Left forelimb (tissue), 1 donor: ENCODE results near the gene CHST4.
"Not testable (repeated sequence)": the region's sequence is repeated elsewhere in the genome, so short reads cannot be mapped to it uniquely, and the experiment has no call there.

Experiments used
- DNase-seq: peaks from one replicate; pipeline ENCODE4 v3.0.0-alpha.2; 2018; ENCODE audit warnings: low spot score

CHST4 gene

DNA sequence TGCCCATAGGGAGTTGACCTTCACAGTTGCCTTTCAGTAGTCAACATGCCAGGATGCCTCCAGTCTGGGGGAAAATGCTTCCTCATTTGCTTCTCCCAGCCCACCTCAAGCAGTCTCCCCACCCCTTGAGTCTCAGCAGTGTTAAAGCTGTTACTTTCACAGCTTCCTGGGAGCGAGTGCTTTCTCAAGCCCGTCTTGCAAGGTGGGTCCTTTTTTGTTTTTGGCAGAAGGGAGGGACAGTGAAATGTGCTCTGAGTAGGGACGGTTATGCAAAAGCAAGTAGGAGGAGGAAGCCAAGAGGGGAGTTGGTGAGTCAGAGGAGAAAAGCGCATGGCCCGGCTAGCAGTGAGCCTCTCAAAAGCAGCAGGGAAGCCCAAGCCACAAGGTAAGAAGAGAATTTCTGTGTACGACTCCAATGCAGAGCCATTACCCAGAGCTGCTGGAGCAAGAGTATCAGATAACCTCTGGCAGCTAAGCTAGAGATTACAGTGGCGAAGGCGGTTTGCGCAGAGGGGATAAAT is at the start of gene CHST4:
CHST4 (plus strand) TSS at position 316 of the 521 bp plus-strand sequence. CDS start 10,252 bp downstream, outside the sequence.
- no peak for DNase-seq

DNA sequence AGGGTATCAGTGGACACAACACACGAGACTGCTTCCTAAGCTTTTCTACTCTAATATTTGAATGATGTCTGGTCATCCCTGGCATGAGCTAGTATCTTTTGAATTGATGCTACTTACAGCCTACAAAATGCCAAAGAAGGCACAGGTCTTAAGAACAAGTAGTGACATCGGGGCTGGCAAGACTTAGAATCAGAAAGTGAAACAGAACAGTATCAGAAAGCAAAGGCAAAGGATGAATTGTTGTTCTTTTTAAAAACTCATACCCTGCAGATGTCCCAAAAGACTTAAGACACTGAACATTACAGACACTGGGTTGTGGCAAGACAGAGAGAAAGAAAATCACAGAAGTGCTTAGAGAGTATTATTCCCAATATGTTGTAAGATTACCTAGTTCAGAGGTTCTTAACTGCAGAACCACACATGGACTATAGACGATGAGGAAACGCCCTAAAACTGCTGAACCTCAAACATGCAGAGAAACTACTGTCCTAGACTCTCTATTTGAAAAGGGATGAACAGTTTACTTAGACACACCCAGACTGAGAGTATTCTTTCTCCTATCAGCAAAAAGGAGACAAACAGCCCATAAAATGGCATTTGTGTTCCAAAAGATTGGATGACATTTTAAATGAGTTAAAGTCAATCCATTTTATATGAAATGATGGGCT is 49.6 kb upstream of the CHST4 start:
- DNase-seq = no peak

- DNase-seq = no peak
Measured at GRCh38 chr16:71479420-71479819, 46.8 kb upstream of the CHST4 start.

DNA sequence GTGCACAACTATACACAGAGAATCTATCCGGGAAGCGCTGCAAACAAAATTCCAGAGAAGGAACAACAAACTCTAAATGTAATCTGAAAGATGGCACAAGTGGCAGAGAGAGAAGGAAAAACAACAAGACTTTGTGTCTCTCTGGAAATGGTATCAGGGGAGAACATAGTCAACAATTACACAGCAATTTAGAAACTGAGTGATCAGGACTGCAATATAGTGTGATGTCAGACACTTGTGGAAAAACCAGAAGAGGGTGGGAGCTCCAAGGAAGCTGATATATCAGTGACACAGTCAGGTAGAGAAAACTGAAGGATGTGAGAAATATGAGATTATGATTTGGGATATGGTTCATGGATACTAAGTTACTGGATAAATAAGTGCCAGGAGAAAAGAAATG is 45.3 kb upstream of the CHST4 start:
- no peak for DNase-seq

DNA sequence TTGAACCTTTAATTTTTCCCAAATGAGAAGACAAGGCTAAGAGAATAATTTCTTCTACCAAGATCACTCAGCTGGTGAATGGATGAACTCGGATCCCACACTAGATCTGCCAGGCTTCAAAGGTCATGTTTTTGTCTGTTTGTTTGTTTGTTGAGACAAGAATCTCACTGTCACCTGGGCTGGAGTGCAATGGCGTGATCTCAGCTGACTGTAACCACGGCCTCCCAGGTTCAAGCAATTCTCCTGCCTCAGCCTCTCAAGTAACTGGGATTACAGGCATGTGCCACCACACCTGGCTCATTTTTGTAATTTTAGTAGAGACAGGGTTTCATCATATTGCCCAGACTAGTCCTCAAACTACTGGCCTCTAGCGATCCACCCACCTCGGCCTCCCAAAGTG is 43.7 kb upstream of the CHST4 start:
- DNase-seq = no peak

DNA sequence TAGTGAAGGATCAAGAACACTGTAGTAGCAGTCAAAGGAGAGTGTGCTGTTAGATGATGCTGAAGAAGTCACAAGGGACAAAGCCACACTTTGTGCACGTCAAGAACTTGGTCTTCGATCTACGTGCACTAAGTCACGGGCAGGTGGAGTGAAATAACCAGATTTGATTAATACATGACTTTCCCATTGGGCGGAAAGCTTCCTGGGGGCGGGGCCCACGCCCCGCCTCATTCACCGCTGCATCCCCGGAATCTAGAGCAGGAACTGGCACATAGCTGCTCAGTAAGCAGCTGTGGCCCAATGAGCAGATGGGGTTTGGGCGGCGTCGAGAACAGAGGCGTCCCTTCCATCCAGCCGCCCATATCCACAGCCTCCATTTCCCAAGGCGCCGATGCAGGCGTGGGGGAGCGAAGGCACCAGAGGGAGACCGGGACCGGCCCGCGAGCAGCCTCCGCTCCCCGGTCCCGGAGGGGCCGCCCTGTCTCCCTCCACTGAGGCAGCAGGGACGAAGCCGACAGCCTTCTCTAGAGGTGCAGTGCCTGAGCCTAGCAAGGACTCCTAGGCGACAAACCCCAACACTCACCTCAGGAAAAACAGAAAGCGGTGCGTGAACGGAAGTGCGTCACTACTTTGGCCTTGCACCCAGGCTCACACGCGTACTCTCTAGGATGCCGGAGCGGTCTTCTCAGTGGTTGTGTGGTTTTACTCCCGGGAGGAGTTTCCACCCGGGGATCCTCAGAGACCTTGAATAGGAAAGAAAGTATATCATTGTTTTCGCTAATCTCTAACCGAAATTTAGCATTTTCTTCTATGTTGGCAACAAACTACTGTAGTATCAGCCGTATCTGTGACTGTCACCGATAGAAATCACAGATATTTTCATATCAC is 42.0 kb upstream of the CHST4 start:
- DNase-seq = peak; percentile 90

- DNase-seq = no peak
Measured at GRCh38 chr16:71489122-71489521, 37.1 kb upstream of the CHST4 start, which contains the start of gene ZNF19. Gene ZNF19, minus strand, starts transcription at chr16:71489324. Its CDS starts 7,210 bp downstream, at chr16:71482114.

DNA sequence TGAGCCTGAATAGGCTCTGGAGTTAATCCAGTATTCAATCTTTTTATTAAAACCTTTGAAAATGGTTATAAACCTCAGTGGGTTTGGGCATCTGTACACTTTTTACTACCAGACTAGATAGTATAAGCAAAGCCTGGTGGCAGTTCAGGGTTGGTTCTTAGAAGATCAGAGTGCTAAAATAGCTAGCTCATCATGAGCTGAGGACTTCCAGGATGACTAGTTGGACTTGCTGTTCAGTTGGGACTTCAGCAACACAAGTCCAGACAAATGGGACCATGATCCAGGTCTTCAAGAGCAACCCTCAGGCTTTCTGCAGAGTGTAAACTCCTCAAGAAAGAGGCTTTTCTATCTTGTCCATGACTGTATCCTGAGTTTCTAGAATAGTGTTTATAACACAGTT is 35.9 kb upstream of the CHST4 start:
- DNase-seq = no peak

- DNase-seq = no peak
Measured at GRCh38 chr16:71491054-71491453, 35.2 kb upstream of the CHST4 start.

GRCh38 chr16:71492786-71493185 is 33.4 kb upstream of the CHST4 start:
- DNase-seq = no peak

GRCh38 chr16:71493213-71493612 is 33.0 kb upstream of the CHST4 start:
- no peak for DNase-seq

DNA sequence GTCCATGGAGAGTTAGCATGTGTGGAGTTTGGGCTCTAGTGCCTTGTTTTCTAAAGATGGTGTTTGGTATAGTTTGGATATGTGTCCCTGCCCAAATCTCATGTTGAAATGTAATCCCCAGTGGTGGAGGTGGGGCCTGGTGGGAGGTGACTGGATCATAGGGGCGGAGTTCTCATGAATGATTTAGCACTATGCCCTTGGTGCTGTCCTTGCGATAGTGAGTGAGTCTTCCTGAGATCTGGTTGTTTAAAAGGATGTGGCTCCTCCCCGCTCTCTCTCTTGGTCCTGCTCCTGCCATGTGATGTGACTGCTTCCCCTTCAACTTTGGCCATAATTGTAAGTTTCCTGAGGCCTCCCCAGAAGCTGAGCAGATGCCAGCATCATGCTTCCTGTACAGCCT is 28.2 kb upstream of the CHST4 start:
- DNase-seq = no peak

DNA sequence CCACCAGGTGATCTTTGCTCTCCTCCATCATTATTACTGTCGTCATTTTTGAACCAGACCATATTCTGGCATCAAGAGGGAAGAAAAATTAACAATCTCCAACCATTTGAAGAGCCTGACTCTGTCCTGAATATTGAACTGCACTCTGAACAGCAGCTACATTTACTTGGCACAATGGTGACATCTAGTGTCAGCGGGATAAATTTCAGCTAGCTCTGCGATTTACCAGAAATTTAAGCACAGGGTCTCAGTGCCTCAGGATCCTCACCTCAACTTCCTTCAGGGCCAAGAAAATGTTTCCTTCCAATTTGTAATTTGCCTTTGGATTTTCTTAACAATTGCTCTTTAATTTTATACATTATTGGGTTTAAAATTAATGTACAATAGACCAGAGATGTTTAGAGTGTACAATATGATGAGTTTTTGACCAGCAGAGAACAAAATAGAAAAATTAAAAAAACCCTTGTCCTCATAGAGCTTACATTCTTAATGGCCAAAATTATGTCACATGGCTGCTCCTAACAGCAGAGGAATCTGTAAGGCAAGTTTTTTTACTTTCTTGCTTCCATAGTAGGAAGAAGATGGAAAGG is 26.4 kb upstream of the CHST4 start:
- no peak for DNase-seq

- no peak for DNase-seq
Measured at GRCh38 chr16:71500964-71501363, 25.3 kb upstream of the CHST4 start.

- DNase-seq = no peak
Measured at GRCh38 chr16:71501547-71501946, 24.7 kb upstream of the CHST4 start.

DNA sequence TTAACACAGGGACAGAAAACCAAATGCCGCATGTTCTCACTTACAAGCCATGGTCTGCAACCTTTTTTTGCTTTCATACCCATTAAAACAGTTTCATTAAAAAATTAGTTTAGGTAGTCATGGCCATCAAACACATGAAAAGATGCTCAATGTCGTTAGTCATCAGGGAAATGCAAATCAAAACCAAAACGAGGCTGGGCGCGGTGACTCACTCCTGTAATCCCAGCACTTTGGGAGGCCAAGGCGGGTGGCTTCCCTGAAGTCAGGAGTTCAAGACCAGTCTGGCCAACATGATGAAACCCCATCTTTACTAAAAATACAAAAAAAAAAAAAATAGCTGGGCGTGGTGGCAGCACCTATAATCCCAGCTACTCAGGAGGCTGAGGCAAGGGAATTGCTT is 22.2 kb upstream of the CHST4 start:
- DNase-seq = not testable (repeated sequence)

GRCh38 chr16:71504901-71505300 is 21.3 kb upstream of the CHST4 start:
- DNase-seq = no peak

DNA sequence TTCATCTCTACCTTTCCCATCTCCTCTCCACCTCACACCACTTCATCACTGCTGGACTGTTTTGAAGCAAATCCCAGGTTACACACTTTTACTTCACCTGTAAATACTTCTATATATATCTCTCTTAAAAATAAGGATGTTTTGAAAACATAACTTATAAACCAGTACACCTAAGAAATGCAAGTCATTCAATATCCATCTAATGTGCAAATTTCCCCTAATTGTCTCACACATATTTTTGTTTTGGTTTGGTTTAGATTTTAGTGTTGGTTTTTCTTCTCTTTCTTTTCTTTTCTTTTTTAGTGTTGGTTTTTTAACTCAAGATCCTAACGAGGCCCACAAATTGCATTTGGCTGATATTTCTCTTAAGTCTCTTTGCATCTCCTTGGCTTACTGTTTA is 19.2 kb upstream of the CHST4 start:
- DNase-seq = no peak

- DNase-seq = no peak
Measured at GRCh38 chr16:71513302-71513701, 12.9 kb upstream of the CHST4 start.

DNA sequence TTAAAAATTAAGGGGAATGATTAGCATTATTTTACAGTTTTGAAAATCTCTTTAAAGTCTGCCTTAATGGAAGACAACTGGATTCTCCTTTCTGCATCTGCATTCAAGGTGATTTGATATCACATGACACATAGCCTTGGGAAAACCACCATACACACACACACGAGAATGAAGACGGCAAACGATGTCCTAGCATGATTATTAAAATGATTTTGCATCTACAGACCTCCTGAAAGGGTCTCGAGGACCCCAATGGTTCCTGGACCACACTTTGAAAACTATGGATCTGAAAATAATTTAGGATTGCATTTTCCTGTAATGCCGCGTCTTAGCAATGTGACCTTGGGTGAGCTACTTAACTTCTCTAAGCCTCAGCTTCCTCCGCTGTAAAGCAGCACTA is 11.8 kb upstream of the CHST4 start:
- DNase-seq = no peak

DNA sequence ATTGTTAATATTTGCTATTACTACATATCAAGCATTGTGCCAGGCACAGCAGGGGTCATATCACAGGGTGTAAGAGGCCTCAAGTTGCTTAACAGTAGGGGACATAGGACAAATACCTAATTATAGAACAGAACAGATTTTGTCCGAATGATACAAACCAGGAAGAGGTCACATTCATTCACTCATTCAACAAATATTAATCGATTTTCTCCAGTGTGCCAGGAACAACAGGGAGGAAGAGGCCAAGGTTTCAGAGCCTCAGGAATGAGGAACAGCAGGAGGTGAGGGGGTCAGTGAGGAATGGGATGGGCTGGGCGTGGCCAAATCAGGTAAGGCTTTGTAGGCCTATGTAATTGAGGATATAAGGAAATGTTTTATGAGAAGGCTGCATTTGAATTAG is 11.2 kb upstream of the CHST4 start:
- no peak for DNase-seq

DNA sequence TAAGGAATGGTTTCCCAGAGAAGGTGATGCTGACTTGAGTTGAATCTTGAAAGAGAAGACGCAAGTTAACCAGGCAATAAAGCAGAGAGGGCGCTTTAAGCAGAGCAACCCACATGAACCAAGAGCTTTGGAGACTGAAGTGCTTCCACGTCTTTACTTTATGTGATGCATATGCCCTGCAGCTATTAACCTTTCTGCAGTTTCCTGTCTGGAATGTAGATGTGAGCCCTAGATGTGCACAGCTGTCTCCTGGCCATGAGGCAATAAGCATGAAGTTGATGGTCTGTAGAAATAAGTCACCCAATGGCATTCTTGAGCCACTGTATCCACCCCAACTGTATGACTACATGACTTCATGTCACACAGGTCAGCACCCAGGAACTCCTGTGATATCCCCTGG is 5.7 kb upstream of the CHST4 start:
- DNase-seq = no peak
